HG03558 (cell line): Measurements from ENCODE around the gene BMAL2.

ENCODE experiments used
- ATAC-seq: cut with Tn5 transposase; IDR thresholded peaks from one replicate; pipeline ENCODE4 v1.9.1; 2021; ENCODE audit warnings: moderate number of reproducible peaks; ENCODE audit not compliant: unreplicated experiment; ENCODE audit errors: extremely low read depth

BMAL2 gene

DNA sequence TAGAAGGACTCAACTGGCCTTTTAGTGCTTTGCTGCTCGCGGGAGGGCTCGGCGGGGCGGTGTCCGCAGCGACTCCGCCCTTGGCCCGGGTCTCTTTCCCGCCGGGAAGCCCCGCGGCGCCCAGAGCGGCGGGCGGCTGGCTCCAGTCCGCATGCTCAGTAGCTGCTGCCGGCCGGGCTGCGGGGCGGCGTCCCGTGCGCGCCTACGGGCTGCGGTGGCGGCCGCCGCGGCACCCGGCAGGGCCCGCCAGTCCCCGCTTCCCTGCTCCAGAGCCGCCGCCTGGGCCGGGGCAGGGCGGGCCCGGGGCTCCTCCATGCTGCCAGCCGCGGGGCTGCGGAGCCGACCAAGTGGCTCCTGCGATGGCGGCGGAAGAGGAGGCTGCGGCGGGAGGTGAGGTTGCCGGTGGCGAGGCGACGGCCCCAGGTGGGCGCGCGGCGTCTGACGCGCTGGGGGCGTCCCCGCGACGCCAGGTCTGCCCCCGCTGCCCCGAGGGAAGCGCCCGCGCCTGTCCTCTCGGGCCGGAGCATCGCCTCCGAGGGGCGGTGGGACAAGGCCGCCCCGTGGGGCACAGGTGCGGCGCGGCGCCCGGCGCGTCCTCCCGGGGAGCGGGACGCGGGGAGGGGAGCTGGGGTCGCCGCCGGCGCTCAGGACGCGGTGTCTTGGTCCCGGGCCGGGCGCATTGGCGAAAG is at the start of gene BMAL2:
Gene BMAL2, plus strand, starts transcription at position 123 of the 689 bp plus-strand sequence. Its CDS starts 237 bp downstream, at position 360.
- ATAC-seq, result no peak

- ATAC-seq, result no peak
These were observed 48.6 kb upstream of the BMAL2 start for GRCh38 chr12:27284021-27284420.

GRCh38 chr12:27284751-27285150 is 47.9 kb upstream of the BMAL2 start:
- no peak for ATAC-seq

- ATAC-seq, result no peak
These were observed 47.2 kb upstream of the BMAL2 start for GRCh38 chr12:27285403-27285802.

GRCh38 chr12:27289414-27289813 is 43.2 kb upstream of the BMAL2 start:
- no peak for ATAC-seq

- no peak for ATAC-seq
These were observed 42.0 kb upstream of the BMAL2 start for GRCh38 chr12:27290501-27291168.

- ATAC-seq, result no peak
These were observed 40.8 kb upstream of the BMAL2 start for GRCh38 chr12:27291862-27292261.

DNA sequence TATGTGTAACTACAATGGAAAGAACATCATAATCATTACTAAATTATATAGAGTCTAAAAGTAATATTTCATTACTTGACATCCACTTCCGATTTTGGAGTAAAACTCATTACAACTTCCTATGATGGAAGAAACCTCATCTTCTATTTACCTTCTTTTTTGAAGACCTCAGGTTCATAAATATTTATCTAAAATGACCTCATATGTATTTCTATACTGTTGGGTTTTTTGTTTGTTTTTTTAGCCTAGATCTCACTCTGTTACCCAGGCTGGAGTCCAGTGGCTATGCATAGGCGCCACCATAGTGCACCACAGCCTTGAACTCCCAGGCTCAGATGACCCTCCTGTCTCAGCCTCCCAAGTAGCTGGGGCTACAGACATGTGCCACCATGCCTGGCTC is 39.9 kb upstream of the BMAL2 start:
- ATAC-seq, result no peak

DNA sequence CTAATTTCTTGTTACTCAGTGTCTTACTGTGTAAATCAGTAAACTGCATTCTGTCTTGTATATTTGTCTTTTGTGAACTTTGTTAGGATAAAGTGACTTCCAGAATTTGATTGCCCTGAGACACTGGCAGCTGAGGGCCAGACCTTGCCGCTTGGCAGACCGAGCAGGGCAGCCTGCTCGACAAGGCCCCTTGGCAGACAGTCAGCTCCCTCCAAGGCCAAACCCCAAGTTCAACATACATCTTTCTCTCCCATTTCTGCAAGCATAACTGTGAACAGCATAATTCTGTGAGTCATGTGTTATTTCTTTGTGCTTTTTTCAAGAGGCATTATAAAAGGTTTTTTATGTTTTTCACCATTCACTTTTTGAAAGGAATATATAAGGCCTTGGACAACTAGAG is 39.2 kb upstream of the BMAL2 start:
- ATAC-seq, result no peak

DNA sequence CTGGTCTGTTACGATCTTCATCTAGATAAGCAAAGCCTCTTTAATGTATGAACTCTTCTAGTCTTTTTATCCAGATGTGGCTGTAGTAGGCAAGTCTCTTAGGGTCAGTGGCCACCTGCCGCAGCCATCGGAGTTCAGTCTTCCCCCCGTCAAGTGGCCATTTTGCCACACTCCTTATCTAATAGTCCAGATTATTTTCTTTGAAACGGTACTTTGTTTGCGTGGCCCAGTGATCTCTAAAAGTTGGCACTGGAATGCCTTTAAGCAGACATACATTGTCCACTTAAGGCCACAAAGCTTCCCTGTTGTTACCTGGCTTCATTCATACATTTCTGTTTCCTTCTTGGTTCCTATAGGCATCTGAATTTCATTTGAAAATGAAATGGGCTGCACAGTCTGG is 36.0 kb upstream of the BMAL2 start:
- ATAC-seq, result no peak

GRCh38 chr12:27297566-27297965 is 35.1 kb upstream of the BMAL2 start:
- ATAC-seq, result no peak

- ATAC-seq, result no peak
These were observed 33.5 kb upstream of the BMAL2 start for GRCh38 chr12:27299102-27299501.

DNA sequence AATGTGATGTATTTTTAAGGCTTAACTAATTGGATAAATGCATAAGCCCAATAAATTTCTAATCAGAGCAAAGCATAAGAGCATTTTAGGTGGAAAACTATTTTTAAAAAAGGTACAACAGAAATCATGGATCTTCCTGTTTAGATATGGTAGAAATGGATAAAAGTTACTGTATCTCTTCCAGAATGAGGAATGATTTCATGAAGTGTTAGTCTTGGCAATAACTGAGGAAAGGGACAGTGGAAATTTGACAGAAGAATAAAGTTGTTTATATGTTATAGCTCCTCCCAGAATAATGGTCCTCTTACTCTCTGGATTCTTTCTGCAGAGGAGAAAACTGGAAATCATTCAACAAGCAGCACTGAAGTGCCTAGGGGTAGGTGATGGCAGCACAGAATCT is 32.4 kb upstream of the BMAL2 start:
- ATAC-seq, result no peak

GRCh38 chr12:27303139-27304111 is 29.2 kb upstream of the BMAL2 start:
- ATAC-seq, result no peak

DNA sequence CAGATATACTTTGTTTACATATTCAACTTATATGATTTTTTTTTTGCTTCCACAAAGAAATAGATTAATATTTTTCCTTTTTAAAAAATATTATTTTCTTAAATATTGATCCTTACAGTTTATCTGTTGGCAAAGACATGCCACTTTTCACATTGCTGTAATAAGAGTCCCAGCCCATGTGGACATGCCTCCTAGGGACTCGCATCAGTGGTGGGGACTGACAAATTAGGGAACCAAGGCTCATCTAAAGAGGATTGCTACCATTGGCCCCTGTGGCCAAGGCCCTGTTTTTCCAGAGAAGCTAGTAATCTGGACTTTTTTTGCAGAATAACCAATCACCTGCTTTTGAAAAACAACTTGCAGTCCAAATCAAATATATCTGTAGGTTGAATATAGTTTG is 27.8 kb upstream of the BMAL2 start:
- no peak for ATAC-seq

DNA sequence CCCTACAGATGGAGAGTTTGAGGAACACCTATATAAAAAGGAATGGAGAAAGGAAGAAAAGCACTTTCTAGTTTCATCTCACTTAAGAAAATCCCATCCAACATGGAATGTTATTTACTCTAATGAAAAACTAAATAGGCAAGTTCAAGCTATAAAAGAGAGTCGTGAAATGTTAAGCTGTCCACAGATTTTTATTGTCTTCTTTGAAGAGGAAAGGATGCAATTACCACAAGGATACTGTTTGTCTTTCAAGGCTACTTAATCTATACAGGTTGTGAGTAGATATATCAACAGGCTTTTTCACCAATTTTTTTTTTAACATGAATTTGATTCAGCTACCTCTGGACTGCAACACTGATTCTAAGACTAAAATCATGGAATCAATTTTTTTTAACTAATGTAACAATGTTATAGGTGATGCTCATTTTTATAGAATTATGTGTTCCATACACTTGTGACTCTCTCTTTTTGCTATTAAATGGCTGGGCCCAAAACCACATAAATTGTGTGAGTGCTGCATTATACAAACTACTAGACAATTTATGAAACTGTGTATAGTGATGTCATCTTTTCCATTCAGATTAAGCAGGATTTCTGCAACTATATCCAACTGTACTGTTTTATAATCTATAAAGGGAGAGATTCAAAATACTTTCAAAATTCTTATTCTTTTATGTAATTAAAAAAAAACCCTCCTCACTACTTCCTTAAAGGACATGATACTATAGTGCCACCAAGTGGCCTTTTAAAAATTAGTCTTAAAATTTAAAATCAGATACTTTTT is 26.8 kb upstream of the BMAL2 start:
- no peak for ATAC-seq

GRCh38 chr12:27309293-27309994 is 23.2 kb upstream of the BMAL2 start:
- no peak for ATAC-seq

DNA sequence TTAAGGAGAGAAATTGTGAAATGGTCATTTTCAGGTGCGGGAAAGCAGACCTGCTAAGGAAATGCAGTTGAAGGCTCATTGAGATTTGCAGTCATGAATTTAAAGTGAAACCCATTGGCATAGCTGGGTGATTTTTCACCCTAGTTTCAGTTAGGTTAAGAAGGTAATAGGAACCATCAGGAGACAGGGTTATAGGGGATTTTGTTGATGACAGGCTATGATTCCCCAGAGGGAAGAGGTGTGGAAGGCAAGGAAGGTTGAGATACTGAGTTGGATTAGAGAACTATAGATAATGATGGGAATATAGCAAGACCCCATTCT is 22.7 kb upstream of the BMAL2 start:
- no peak for ATAC-seq

GRCh38 chr12:27316947-27317346 is 15.7 kb upstream of the BMAL2 start:
- no peak for ATAC-seq

DNA sequence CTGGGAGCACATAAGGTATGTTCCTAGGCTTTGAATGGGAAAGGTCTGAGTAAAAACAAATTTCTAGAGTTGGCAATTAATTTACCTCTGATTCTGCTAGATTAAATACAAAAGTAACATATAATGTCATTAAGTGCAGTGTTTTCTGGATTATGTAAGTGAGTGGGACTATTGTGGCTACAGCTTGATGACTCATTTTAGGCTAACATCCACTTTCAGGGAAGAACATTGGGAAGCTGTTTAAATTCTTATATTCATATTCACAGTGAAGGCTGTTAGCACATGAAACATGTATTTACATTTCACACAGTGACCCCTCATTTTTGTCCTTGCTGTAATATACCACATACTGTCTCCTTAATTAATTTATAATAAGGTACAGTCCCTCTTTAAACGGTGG is 13.2 kb upstream of the BMAL2 start:
- no peak for ATAC-seq
